ENCODE measurements around the gene HDAC10. TPM values are rescaled to one million over a fixed set of nuclear protein-coding genes. Genes with fewer than 3 reads are reported as not detected.

HDAC10 gene
- total RNA-seq, 1 donor from 2014 or later, result 36.8 TPM

DNA sequence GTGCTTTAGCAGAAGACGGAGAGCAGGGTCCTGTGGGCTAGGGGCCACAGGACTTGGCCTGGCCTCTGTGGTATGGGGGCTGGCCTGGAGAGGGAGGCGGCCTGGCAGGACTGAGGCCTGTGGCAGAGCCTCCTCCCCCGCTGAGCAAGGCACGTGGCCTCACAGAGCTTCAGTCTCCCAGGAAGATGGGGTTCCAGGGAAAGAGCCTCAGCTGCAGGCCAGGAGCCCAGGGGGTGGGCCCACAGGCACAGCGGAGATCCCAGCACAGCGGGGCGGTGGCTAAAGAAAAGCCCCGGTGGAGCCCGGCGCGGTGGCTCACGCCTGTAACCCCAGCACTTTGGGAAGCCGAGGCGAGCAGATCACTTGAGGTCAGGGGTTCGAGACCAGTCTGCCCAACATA is 8.2 kb upstream of the HDAC10 start:
- no peaks in the 10 kb centered on the region for H3K27me3 Mint-ChIP-seq (ENCODE audit: low read depth)
- TF ChIP-seq, protein P1, sequence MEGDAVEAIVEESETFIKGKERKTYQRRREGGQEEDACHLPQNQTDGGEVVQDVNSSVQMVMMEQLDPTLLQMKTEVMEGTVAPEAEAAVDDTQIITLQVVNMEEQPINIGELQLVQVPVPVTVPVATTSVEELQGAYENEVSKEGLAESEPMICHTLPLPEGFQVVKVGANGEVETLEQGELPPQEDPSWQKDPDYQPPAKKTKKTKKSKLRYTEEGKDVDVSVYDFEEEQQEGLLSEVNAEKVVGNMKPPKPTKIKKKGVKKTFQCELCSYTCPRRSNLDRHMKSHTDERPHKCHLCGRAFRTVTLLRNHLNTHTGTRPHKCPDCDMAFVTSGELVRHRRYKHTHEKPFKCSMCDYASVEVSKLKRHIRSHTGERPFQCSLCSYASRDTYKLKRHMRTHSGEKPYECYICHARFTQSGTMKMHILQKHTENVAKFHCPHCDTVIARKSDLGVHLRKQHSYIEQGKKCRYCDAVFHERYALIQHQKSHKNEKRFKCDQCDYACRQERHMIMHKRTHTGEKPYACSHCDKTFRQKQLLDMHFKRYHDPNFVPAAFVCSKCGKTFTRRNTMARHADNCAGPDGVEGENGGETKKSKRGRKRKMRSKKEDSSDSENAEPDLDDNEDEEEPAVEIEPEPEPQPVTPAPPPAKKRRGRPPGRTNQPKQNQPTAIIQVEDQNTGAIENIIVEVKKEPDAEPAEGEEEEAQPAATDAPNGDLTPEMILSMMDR (IDR thresholded peaks at IDR 0.05), result no peak
- no peaks in the 10 kb centered on the region for H3K9me3 Mint-ChIP-seq (ENCODE audit: low read depth)
- peaks cover 14% of the 10 kb centered on the region for H3K4me1 Mint-ChIP-seq (ENCODE audit: low read depth)
- no peak overlapping the region for H3K27ac Mint-ChIP-seq (ENCODE audit: unreplicated experiment)
- H3K36me3 Mint-ChIP-seq (ENCODE audit: low read depth), result peaks cover 2% of the 10 kb centered on the region
- peak overlapping the region; percentile 49 for H3K4me3 Mint-ChIP-seq (ENCODE audit: unreplicated experiment)
- no peak for DNase-seq (ENCODE audit: low spot score)

DNA sequence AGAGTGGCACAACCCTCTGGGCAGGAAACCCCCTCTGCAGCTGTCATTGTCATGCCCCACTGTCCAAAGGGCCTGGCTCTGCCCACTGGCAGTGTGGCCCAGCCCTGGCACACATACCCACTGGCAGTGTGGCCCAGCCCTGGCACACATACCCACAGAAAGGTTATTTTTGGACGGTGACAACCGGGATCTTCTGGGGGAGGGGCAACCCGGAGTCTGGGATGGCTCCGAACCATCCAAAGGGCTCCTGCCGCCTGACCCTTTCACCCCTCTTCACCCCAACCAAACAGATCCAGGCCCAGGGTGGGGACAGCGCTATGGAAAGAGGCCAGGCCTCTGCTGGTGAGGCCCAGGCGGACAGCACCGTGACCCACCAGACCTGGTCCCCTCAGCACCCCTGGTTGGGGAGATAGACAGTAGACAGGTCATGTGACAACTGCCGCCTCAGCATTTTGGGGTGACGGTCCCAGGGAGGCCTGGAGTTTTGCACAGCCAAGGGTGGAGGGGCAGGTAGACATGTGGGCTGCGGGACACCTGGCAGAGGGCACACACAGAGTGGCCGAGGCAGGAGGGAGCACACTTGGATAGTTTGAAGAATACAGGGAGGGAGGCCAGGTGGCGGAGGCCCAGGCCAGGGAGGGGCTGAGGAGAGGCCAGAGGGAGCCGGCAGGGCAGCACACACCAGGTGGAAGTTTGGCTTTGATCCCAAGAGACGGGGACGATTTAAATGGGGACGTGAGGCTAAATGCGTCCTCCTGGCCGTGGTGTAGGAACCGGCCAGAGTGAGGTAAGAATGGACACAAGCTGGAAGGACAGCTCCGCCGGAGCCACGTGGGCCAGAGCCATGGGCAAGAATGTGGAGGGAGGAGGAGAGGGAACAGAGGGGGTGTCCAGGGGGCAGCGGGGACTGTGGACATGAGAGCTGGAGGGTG is 7.6 kb upstream of the HDAC10 start:
- H3K27ac Mint-ChIP-seq (ENCODE audit: unreplicated experiment), result no peak overlapping the region

DNA sequence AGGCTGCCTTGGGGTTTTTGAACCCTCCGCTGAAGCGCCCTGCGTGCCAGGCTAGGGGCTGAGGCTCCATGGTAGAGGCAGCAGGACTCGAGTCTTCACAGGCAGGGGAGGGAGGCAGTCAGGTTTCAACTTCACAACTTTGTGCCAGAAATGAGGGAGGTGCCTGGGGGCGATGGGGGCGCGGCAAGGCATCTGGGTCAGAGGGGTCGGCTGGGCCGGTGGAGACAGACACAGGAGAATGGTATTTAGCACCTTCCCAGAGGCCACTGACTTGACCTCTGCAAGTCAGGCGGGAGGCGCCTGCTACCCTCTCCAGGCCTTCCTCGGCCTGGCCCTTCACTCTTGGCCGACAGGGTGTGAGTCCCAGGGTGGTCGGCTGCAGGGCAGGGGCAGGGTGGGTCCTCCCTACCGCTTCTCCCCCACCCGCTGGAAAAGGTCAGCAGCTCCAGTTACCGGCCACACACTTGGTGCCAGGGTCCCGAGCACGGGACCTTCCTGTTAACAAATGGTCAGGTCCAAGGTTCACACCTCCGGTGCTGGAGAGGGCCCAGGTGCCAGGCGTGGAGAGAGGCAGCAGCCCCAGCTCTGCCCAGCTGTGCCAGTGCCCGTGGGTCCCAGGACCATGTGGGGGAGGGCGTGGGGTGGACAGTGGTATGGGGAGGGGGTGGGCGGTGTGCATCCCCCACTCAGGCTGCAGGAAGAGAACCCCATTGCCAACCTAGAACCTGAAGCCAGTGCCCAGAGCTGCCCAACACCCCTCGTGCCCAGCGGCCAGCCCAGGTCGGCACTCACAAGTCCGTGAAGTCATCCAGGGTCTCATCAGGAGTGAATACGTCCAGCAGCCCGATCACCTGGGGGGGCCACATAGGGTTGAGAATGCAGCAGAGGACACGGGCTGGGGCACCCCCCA is 6.6 kb upstream of the HDAC10 start:
- TF ChIP-seq, protein P1 (IDR thresholded peaks at IDR 0.05), result no peak
- Mint-ChIP-seq H3K27me3 (ENCODE audit: low read depth) (no peaks in the 10 kb centered on the region), H3K36me3 (ENCODE audit: low read depth) (peaks cover 2% of the 10 kb centered on the region), H3K4me3 (ENCODE audit: unreplicated experiment) (no peak overlapping the region), H3K27ac (ENCODE audit: unreplicated experiment) (no peak overlapping the region), H3K4me1 (ENCODE audit: low read depth) (peaks cover 14% of the 10 kb centered on the region), H3K9me3 (ENCODE audit: low read depth) (no peaks in the 10 kb centered on the region)
- no peak for DNase-seq (ENCODE audit: low spot score)

More for the DNA sequence above, 7.6 kb upstream of the HDAC10 start:
- Mint-ChIP-seq H3K27me3 (ENCODE audit: low read depth) (no peaks in the 10 kb centered on the region), H3K4me1 (ENCODE audit: low read depth) (peaks cover 14% of the 10 kb centered on the region), H3K9me3 (ENCODE audit: low read depth) (no peaks in the 10 kb centered on the region), H3K36me3 (ENCODE audit: low read depth) (peaks cover 2% of the 10 kb centered on the region), H3K4me3 (ENCODE audit: unreplicated experiment) (peak overlapping the region; percentile 49)
- TF ChIP-seq, protein P1 (IDR thresholded peaks at IDR 0.05), result no peak
- DNase-seq (ENCODE audit: low spot score), result no peak

DNA sequence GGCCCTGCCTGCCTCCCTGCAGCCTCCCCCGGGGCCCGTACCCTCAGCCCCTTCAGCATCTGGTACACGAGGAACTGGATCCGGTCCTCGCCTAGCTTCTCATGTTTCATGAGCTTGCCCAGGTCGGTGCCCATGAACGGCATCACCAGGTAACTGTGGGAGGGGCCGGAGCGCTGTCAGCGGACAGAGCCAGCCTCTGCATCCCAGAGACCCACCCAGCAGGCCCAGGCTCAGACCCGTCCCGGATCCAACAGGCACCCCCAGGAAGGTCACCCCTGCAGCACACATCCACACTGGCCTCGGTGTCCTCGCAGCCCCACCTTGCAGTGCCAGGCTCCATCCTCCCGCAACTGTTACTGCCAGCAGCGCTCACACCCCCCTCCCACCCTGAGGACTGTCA is 6.0 kb upstream of the HDAC10 start:
- Mint-ChIP-seq H3K27me3 (ENCODE audit: low read depth) (no peaks in the 10 kb centered on the region), H3K4me3 (ENCODE audit: unreplicated experiment) (no peak overlapping the region)

More for the DNA sequence above, 6.0 kb upstream of the HDAC10 start:
- Mint-ChIP-seq H3K36me3 (ENCODE audit: low read depth) (peaks cover 2% of the 10 kb centered on the region), H3K9me3 (ENCODE audit: low read depth) (no peaks in the 10 kb centered on the region), H3K4me1 (ENCODE audit: low read depth) (peaks cover 10% of the 10 kb centered on the region), H3K27ac (ENCODE audit: unreplicated experiment) (no peak overlapping the region)
- DNase-seq (ENCODE audit: low spot score), result no peak
- TF ChIP-seq, protein P1 (IDR thresholded peaks at IDR 0.05), result no peak
